CD4-positive, alpha-beta T cell (primary cell): Measurements from ENCODE around the gene CTNNBIP1. TPM values are rescaled to one million over a fixed set of nuclear protein-coding genes. Genes with fewer than 3 reads are reported as not detected.

Experiments
- ATAC-seq: fragments of 200-7000 bp; cut with Tn5 transposase; one replicate; pipeline ENCODE4 v1.10.0; 2022; ENCODE audit warnings: mild to moderate bottlenecking; ENCODE audit not compliant: poor library complexity
- CTCF ChIA-PET: fragments of 350-600 bp; sonication (Branson Sonifier 250); formaldehyde crosslinking; loops from one replicate; lab custom pipeline; 2021; ENCODE audit warnings: antibody characterized with exemption, inconsistent platforms; lab: Charles Lee
- POLR2A ChIA-PET: fragments of 350-600 bp; sonication (Branson Sonifier 250); formaldehyde crosslinking; loops from one replicate; lab custom pipeline; 2021; ENCODE audit warnings: antibody characterized with exemption, inconsistent platforms; lab: Charles Lee
- DNase-seq, 14 experiments: peaks; one replicate each; pipeline ENCODE4 v3.0.0-alpha.2; 2013 to 2020; ENCODE audit warnings: mixed read lengths in 2 of 14
- H3K27ac ChIP-seq, 2 donors: one replicate each; pipeline versions ENCODE4 v1.5.1 to v1.7.0; 2013; ENCODE audit warnings: low read length in 2 of 2, low read depth in 1 of 2, mild to moderate bottlenecking in 1 of 2
- H3K27me3 ChIP-seq, 2 experiments: 1 replicate in 1 of 2; 2 replicates in 1 of 2; pipeline versions ENCODE4 v1.6.1 to v1.7.0; 2013; ENCODE audit warnings: low read length in 2 of 2, control low read depth in 1 of 2, mild to moderate bottlenecking in 1 of 2, moderate library complexity in 1 of 2; ENCODE audit not compliant: insufficient read depth in 2 of 2, control insufficient read depth in 1 of 2
- H3K36me3 ChIP-seq: one replicate; pipeline ENCODE4 v1.6.1; 2013; ENCODE audit warnings: low read length, control low read depth; ENCODE audit not compliant: insufficient read depth
- H3K4me1 ChIP-seq: one replicate; pipeline ENCODE4 v1.6.1; 2013; ENCODE audit warnings: low read length, control low read depth; ENCODE audit not compliant: insufficient read depth
- H3K4me3 ChIP-seq: one replicate; pipeline ENCODE4 v1.5.1; 2013; ENCODE audit warnings: mild to moderate bottlenecking, low read length, moderate library complexity
- H3K9me3 ChIP-seq, 2 experiments: 1 replicate in 1 of 2; 2 replicates in 1 of 2; pipeline versions ENCODE4 v1.6.1 to v1.7.0; 2013; ENCODE audit warnings: low read length in 2 of 2, mild to moderate bottlenecking in 2 of 2, control low read depth in 1 of 2, moderate library complexity in 1 of 2; ENCODE audit not compliant: control insufficient read depth in 1 of 2, insufficient read depth in 1 of 2
- H3K27ac Mint-ChIP-seq: one replicate; pipeline ENCODE4 v1.8.0; 2020; ENCODE audit warnings: mixed read lengths
- H3K27me3 Mint-ChIP-seq: one replicate; pipeline ENCODE4 v1.8.0; 2021; ENCODE audit warnings: mixed read lengths
- H3K36me3 Mint-ChIP-seq: one replicate; pipeline ENCODE4 v1.8.0; 2021; ENCODE audit warnings: low read depth, mixed read lengths
- H3K4me1 Mint-ChIP-seq: one replicate; pipeline ENCODE4 v1.8.0; 2021; ENCODE audit warnings: low read depth, mixed read lengths
- H3K4me3 Mint-ChIP-seq: one replicate; pipeline ENCODE4 v1.8.0; 2020; ENCODE audit warnings: mild to moderate bottlenecking, mixed read lengths
- H3K9me3 Mint-ChIP-seq: one replicate; pipeline ENCODE4 v1.8.0; 2020; ENCODE audit warnings: mixed read lengths
- CTCF ChIP-seq: fragments of 200-600 bp; IDR thresholded peaks from one replicate; pipeline ENCODE4 v1.8.0; 2022; ENCODE audit warnings: antibody characterized with exemption, mild to moderate bottlenecking
- intact Hi-C, 2 experiments: fragments of 100-400 bp; cut with DNase I in 1 of 2; cut with micrococcal nuclease in 1 of 2; formaldehyde crosslinking; loops; one replicate each; pipeline versions ENCODE4 v1.15.1 to v1.9.0; 2023 to 2025; cut with DNase I, micrococcal nuclease
- total RNA-seq, 174 experiments: library from RNA in 2 of 174; stranded (reverse) in 2 of 174; gene quantifications; one replicate each; pipeline ENCODE4 v1.2.3 and lab custom pipeline; 2021 to 2026

The CTNNBIP1 gene
- total RNA-seq, 2 experiments from 2014 or later, result 6.6 to 6.8 TPM

DNA sequence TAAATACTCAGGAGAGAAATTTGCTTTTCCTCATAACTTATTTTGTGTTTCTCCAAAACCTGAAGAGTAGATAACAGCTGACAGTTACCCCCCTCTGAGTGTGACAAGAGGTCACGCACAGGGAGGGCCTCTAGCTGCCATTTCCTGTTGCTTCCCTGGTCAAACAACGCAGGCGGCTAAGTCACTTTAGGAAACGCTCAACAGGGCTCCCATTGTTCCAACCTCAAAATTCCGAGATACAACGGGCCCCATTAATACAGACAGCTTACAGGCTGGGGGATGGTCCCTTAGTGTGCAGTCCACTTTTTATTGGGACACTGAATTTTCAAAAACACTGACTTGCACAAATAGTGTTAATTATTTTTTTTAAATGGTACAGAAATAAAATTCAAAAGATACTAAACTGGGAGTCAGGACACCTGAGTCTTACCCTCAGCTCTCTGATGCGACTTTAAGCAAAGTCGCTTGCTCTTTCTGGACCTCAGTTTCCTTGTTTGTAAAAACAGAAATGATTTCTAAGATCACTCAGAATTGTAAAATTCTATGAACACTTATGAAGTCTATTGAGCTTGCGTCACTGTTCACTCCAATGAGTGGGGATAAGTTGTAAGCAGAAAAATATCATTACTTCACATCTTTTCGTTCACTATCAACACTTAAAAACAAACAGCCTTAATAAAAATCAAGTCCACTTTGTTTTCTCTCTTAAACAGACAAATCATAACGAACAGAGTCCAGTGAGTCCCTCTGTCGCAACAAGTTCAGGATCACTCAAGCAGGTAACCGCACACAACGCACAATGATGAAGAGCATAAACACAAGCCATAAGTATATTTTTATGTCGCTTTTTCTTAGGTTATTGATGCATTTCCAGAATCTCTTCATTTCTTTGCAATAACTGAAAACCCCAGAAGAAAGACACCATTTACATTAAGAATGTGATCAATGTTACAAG is 19.6 kb upstream of the CTNNBIP1 start:
- Mint-ChIP-seq H3K4me3 (no peak overlapping the region), H3K36me3 (peaks cover 61% of the 10 kb centered on the region)
- POLR2A ChIA-PET, result interaction anchor here (1.0 kb wide), 1 partner anchor 19 kb away, joined by 3 read pairs; no protein-coding TSS in a partner anchor

GRCh38 chr1:9927259-9927658 is 17.2 kb upstream of the CTNNBIP1 start:
- intact Hi-C loops, result no loop called here
- POLR2A ChIA-PET, result interaction anchor here (0.6 kb wide), 1 partner anchor 109 kb away, joined by 3 read pairs; no protein-coding TSS in a partner anchor
- Mint-ChIP-seq H3K4me3 (no peak overlapping the region), H3K4me1 (no peaks in the 10 kb centered on the region), H3K27me3 (no peaks in the 10 kb centered on the region), H3K36me3 (peaks cover 38% of the 10 kb centered on the region), H3K27ac (no peak overlapping the region), H3K9me3 (no peaks in the 10 kb centered on the region)
- no peak for TF ChIP-seq CTCF
- H3K27ac ChIP-seq, result no peak overlapping the region
- CTCF ChIA-PET, result interaction anchor here (1.2 kb wide), 1 partner anchor 16 kb away, joined by 3 read pairs; the partner anchor contains the start of genes LZIC and NMNAT1
- peaks cover 30% of the 10 kb centered on the region for H3K36me3 ChIP-seq
- DNase-seq, result no peak
- no peaks in the 10 kb centered on the region for H3K4me1 ChIP-seq
- H3K27me3 ChIP-seq, result no peaks in the 10 kb centered on the region
- H3K9me3 ChIP-seq, result no peaks in the 10 kb centered on the region
- ATAC-seq, result no peak
- H3K4me3 ChIP-seq, result no peak overlapping the region

More for the DNA sequence above, 19.6 kb upstream of the CTNNBIP1 start:
- intact Hi-C loops, result no loop called here
- Histone ChIP-seq H3K27me3 (no peaks in the 10 kb centered on the region), H3K9me3 (no peaks in the 10 kb centered on the region), H3K27ac (no peak overlapping the region), H3K36me3 (peaks cover 41% of the 10 kb centered on the region), H3K4me1 (no peaks in the 10 kb centered on the region), H3K4me3 (no peak overlapping the region)
- Mint-ChIP-seq H3K27ac (no peak overlapping the region), H3K9me3 (no peaks in the 10 kb centered on the region), H3K4me1 (no peaks in the 10 kb centered on the region), H3K27me3 (no peaks in the 10 kb centered on the region)
- CTCF ChIA-PET, result no interaction called here
- ATAC-seq (no peak), DNase-seq (no peak)
- no peak for TF ChIP-seq CTCF

DNA sequence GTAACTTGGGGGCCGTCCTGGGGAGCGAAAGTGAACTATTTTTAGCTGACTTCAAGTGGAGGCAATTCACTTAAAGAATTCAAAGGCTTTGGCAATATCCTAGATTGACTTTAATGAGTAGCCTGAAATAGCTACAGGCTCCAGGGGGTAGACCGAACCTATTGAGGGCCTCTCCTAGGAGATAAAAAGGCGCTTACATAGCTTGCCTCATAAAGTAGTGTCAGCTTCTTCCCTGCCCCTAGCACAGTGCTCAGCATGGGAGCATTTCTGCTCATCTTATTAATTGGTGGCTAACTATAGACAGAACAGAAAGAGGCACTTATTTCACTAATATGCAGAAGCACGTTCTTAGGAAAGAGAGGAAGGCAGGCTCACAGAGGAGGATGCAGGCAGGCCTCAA is 12.3 kb upstream of the CTNNBIP1 start:
- no peaks in the 10 kb centered on the region for H3K27me3 ChIP-seq
- ATAC-seq (no peak), DNase-seq (no peak)
- ChIA-PET CTCF (no interaction called here), POLR2A (no interaction called here)
- no peak overlapping the region for H3K4me3 ChIP-seq
- peaks cover 10% of the 10 kb centered on the region for H3K36me3 Mint-ChIP-seq
- H3K4me1 ChIP-seq, result no peaks in the 10 kb centered on the region
- H3K9me3 ChIP-seq, result no peaks in the 10 kb centered on the region
- no peaks in the 10 kb centered on the region for H3K27me3 Mint-ChIP-seq
- H3K36me3 ChIP-seq, result no peaks in the 10 kb centered on the region
- H3K27ac ChIP-seq, result no peak overlapping the region
- TF ChIP-seq CTCF, result no peak
- no peaks in the 10 kb centered on the region for H3K4me1 Mint-ChIP-seq
- intact Hi-C loops, result no loop called here
- H3K9me3 Mint-ChIP-seq, result no peaks in the 10 kb centered on the region
- no peak overlapping the region for H3K27ac Mint-ChIP-seq
- H3K4me3 Mint-ChIP-seq, result no peak overlapping the region
